Measurements from ENCODE around the gene INSRR. TPM values are rescaled to one million over a fixed set of nuclear protein-coding genes. Genes with fewer than 3 reads are reported as not detected.
A peak's percentile ranks its signal among the peaks of the same experiment; 100 is the strongest.

The INSRR gene
- total and polyA plus RNA-seq, 9 of the 15 experiments (the other 6 are each of a cell fraction or from before 2014, with no cell fraction given), result 0.03 to 0.18 (median 0.06) TPM; not detected in 3

- peak; percentile 64 for TF ChIP-seq MGA (IDR thresholded peaks at IDR 0.05)
- no peak for TF ChIP-seq POLR2AphosphoS2 (IDR thresholded peaks at IDR 0.05; ENCODE audit: low read length)
- TF ChIP-seq USF2 (CRISPR knock-in tag; IDR thresholded peaks at IDR 0.05), result no peak
- TF ChIP-seq MNT (conservative IDR thresholded peaks at IDR 0.05), result peak in 1 of 2 experiments; percentile 76; a peak in 3 of 4 replicates
- peak; percentile 71 for TF ChIP-seq POLR2G (IDR thresholded peaks at IDR 0.05; ENCODE audit: low read depth, low read length)
- no peak for TF ChIP-seq GTF3C2 (IDR thresholded peaks at IDR 0.05; ENCODE audit: borderline replicate concordance, extremely low read depth, insufficient read length)
- no peak for TF ChIP-seq HEY1 (CRISPR knock-in tag; IDR thresholded peaks at IDR 0.05; ENCODE audit: borderline replicate concordance)
These were observed 1.9 kb upstream of the INSRR start, which contains the start of gene NTRK1 (continued) for GRCh38 chr1:156860628-156861423.

Measured in K562 (cell line).